Endothelial cell of umbilical vein (primary cell): Measurements from ENCODE around the gene LARP6. TPM values are rescaled to one million over a fixed set of nuclear protein-coding genes. Genes with fewer than 3 reads are reported as not detected.

Experiments
- BruUV-seq: library from RNA; stranded (reverse); fragments of 400-500 nt; replicated peaks from 2 replicates; lab custom pipeline; 2021; lab: Mats Ljungman, UMichigan
- CTCF ChIA-PET: fragments of 300-600, 350-600 bp; sonication (Branson Sonifier 250); formaldehyde crosslinking; loops from one replicate; lab custom pipeline; 2021; ENCODE audit warnings: antibody characterized with exemption, inconsistent platforms; lab: Charles Lee
- POLR2A ChIA-PET: fragments of 300-600, 350-600 bp; sonication (Branson Sonifier 250); formaldehyde crosslinking; loops from one replicate; lab custom pipeline; 2021; ENCODE audit warnings: antibody characterized with exemption, inconsistent platforms; lab: Charles Lee
- DNase-seq: peaks from one replicate; pipeline ENCODE4 v3.0.0-alpha.2; 2011; ENCODE audit warnings: low read depth, low spot score
- FAIRE-seq: peaks from 2 replicates; lab custom pipeline; 2011; peaks lifted over from hg19 to GRCh38; lab: Jason Lieb, UNC
- H2AFZ ChIP-seq: 2 replicates; pipeline ENCODE4 v1.6.0; 2012; ENCODE audit warnings: low read depth, low read length, control low read depth, inconsistent platforms
- H3K27ac ChIP-seq: 2 replicates; pipeline ENCODE4 v1.5.1; 2011; ENCODE audit warnings: low read depth, mild to moderate bottlenecking, control low read depth, low read length, moderate library complexity; ENCODE audit not compliant: insufficient read depth
- H3K27me3 ChIP-seq, 2 experiments: 2 replicates each; pipeline versions ENCODE4 v1.6.0 to v1.6.1; 2011; ENCODE audit warnings: low read length in 2 of 2, mixed read lengths in 1 of 2; ENCODE audit not compliant: control insufficient read depth in 2 of 2, insufficient read depth in 2 of 2
- H3K36me3 ChIP-seq, 2 experiments: 2 replicates in 1 of 2; 3 replicates in 1 of 2; pipeline ENCODE4 v1.5.1; 2011; ENCODE audit warnings: low read length in 2 of 2, mild to moderate bottlenecking in 1 of 2, moderate library complexity in 1 of 2; ENCODE audit not compliant: control insufficient read depth in 2 of 2, insufficient read depth in 2 of 2; ENCODE audit errors: extremely low read depth in 1 of 2
- H3K4me1 ChIP-seq: 3 replicates; pipeline ENCODE4 v1.5.1; 2011; ENCODE audit warnings: mild to moderate bottlenecking, low read length; ENCODE audit not compliant: control insufficient read depth, insufficient read depth; ENCODE audit errors: extremely low read depth
- H3K4me2 ChIP-seq: 2 replicates; pipeline ENCODE4 v1.6.1; 2011; ENCODE audit warnings: low read length, control low read depth, mixed read lengths; ENCODE audit not compliant: insufficient read depth
- H3K4me3 ChIP-seq, 3 experiments: fragments of 200-600 bp in 1 of 3; sonication (generic), shearing (Covaris generic) in 1 of 3; replicated peaks in 1 of 3; 2 replicates each; pipeline ENCODE4 v1.5.1; 2011 to 2016; ENCODE audit warnings: control low read depth in 3 of 3, low read length in 3 of 3, mild to moderate bottlenecking in 2 of 3, inconsistent platforms in 1 of 3, low read depth in 1 of 3, moderate library complexity in 1 of 3; ENCODE audit not compliant: insufficient read depth in 1 of 3
- H3K79me2 ChIP-seq: 2 replicates; pipeline ENCODE4 v1.6.0; 2012; ENCODE audit warnings: low read length, inconsistent platforms; ENCODE audit not compliant: control insufficient read depth, insufficient read depth
- H3K9ac ChIP-seq: replicated peaks from 2 replicates; pipeline ENCODE3; 2011; ENCODE audit warnings: low read length, control low read depth; ENCODE audit not compliant: insufficient read depth; ENCODE audit errors: extremely low read depth
- H3K9me1 ChIP-seq: replicated peaks from 3 replicates; pipeline ENCODE4 v1.6.0; 2011; ENCODE audit warnings: mild to moderate bottlenecking, low read length; ENCODE audit not compliant: control insufficient read depth, insufficient read depth; ENCODE audit errors: extremely low read depth
- H3K9me3 ChIP-seq: replicated peaks from 2 replicates; pipeline ENCODE4 v1.5.1; 2012; ENCODE audit warnings: low read length, inconsistent platforms; ENCODE audit not compliant: control insufficient read depth, insufficient read depth
- H4K20me1 ChIP-seq: replicated peaks from 2 replicates; pipeline ENCODE3; 2011; ENCODE audit warnings: mild to moderate bottlenecking, low read length; ENCODE audit not compliant: control insufficient read depth, insufficient read depth; ENCODE audit errors: extremely low read depth
- EZH2 ChIP-seq: IDR thresholded peaks from 2 replicates; pipeline ENCODE4 v1.6.1; 2012; ENCODE audit warnings: borderline replicate concordance, low read depth, mild to moderate bottlenecking, moderate library complexity, low read length, inconsistent platforms; ENCODE audit not compliant: severe bottlenecking
- FOS ChIP-seq: IDR thresholded peaks from 2 replicates; pipeline ENCODE4 v1.6.1; 2011; ENCODE audit warnings: mild to moderate bottlenecking, low read length, moderate library complexity, borderline replicate concordance; ENCODE audit not compliant: insufficient read depth
- GATA2 ChIP-seq: IDR thresholded peaks from 2 replicates; pipeline ENCODE4 v1.7.0; 2011; ENCODE audit warnings: low read depth, mild to moderate bottlenecking, moderate library complexity, mixed read lengths, low read length; ENCODE audit not compliant: insufficient read length, insufficient read depth
- JUN ChIP-seq: IDR thresholded peaks from 2 replicates; pipeline ENCODE4 v1.6.1; 2011; ENCODE audit warnings: borderline replicate concordance, low read depth; ENCODE audit not compliant: insufficient read length, insufficient read depth
- POLR2A ChIP-seq: IDR thresholded peaks from 2 replicates; pipeline ENCODE4 v1.6.1; 2012; ENCODE audit warnings: low read depth, mild to moderate bottlenecking, control low read depth, low read length
- POLR2AphosphoS5 ChIP-seq: IDR thresholded peaks from 2 replicates; pipeline ENCODE4 v1.6.1; 2012; ENCODE audit warnings: low read depth, mild to moderate bottlenecking, control low read depth, low read length, moderate library complexity; ENCODE audit not compliant: insufficient read depth
- dilution Hi-C: fragments of 300-500 bp; cut with MboI; formaldehyde crosslinking; loops from one replicate; pipeline ENCODE4 v1.15.0; 2019; ENCODE audit warnings: low sequenced_read_pairs; ENCODE audit not compliant: extremely low pct_ligation_motif_present
- intact Hi-C: fragments of 100-400 bp; cut with micrococcal nuclease; formaldehyde crosslinking; loops from one replicate; pipeline ENCODE4 v1.10.0; 2022
- polyA plus RNA-seq, 4 experiments: library from polyadenylated mRNA; depleted of rRNA in 3 of 4; stranded (reverse) in 3 of 4; unstranded in 1 of 4; fragments of >200 nt; gene quantifications; 2 replicates each; pipeline versions ENCODE4 v1.2.1 to v1.2.3, GENCODE V29; 2011 to 2012; ENCODE audit warnings: missing spikeins in 1 of 4
- total RNA-seq: library from RNA; stranded (reverse); gene quantifications from 2 replicates; pipeline ENCODE4 v1.2.3, GENCODE V29; 2021
- TF ChIP-seq, protein P1 (sequence below): IDR thresholded peaks from 2 replicates; pipeline ENCODE4 v1.6.1; 2011; ENCODE audit not compliant: insufficient read depth, insufficient read length
- TF ChIP-seq, protein P2 (sequence below), 2 donors: IDR thresholded peaks; 1 replicate in 1 of 2; 2 replicates in 1 of 2; pipeline ENCODE4 v1.5.1; 2011; ENCODE audit warnings: low read length in 2 of 2, mild to moderate bottlenecking in 2 of 2, moderate library complexity in 2 of 2, control low read depth in 1 of 2, inconsistent platforms in 1 of 2, low read depth in 1 of 2; ENCODE audit not compliant: insufficient read depth in 1 of 2; ENCODE audit errors: extremely low read depth in 1 of 2

Gene LARP6
- total and polyA plus RNA-seq, 2 donors (not counting 3 experiments of a cell fraction or from before 2014, with no cell fraction given): 16.9 to 56.2 TPM

- no peak overlapping the region for H3K4me3 ChIP-seq
- DNase-seq (peak; percentile 83), FAIRE-seq (peak; percentile 90)
- no peaks in the 10 kb centered on the region for H3K9me1 ChIP-seq
- BruUV-seq: no TSS peak
- TF ChIP-seq EZH2: no peak
- peak; percentile 91 for TF ChIP-seq POLR2AphosphoS5
- TF ChIP-seq, protein P1, sequence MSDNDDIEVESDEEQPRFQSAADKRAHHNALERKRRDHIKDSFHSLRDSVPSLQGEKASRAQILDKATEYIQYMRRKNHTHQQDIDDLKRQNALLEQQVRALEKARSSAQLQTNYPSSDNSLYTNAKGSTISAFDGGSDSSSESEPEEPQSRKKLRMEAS: no peak
- TF ChIP-seq FOS: peak; percentile 98
- TF ChIP-seq GATA2: peak; percentile 52
- TF ChIP-seq POLR2A: peak; percentile 39
- TF ChIP-seq, protein P2, sequence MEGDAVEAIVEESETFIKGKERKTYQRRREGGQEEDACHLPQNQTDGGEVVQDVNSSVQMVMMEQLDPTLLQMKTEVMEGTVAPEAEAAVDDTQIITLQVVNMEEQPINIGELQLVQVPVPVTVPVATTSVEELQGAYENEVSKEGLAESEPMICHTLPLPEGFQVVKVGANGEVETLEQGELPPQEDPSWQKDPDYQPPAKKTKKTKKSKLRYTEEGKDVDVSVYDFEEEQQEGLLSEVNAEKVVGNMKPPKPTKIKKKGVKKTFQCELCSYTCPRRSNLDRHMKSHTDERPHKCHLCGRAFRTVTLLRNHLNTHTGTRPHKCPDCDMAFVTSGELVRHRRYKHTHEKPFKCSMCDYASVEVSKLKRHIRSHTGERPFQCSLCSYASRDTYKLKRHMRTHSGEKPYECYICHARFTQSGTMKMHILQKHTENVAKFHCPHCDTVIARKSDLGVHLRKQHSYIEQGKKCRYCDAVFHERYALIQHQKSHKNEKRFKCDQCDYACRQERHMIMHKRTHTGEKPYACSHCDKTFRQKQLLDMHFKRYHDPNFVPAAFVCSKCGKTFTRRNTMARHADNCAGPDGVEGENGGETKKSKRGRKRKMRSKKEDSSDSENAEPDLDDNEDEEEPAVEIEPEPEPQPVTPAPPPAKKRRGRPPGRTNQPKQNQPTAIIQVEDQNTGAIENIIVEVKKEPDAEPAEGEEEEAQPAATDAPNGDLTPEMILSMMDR (IDR thresholded peaks at IDR 0.05; ENCODE audit: extremely low read depth in 1 of 2, insufficient read depth in 1 of 2, low read depth in 1 of 2, low read length in 2 of 2): no peak
- TF ChIP-seq JUN: peak; percentile 66
- H4K20me1 ChIP-seq: no peaks in the 10 kb centered on the region
- H3K9me3 ChIP-seq: no peaks in the 10 kb centered on the region
- H3K4me1 ChIP-seq: peaks cover 44% of the 10 kb centered on the region
- H3K79me2 ChIP-seq: no peaks in the 10 kb centered on the region
- peak overlapping the region; percentile 64 for H2AFZ ChIP-seq
- peak overlapping the region; percentile 34 for H3K4me2 ChIP-seq
- H3K27ac ChIP-seq: peak overlapping the region; percentile 97
- no peaks in the 10 kb centered on the region for H3K27me3 ChIP-seq
- ChIA-PET CTCF (interaction anchor here (0.6 to 2.9 kb wide), 4 partner anchors 16 to 105 kb away, joined by 4 to 18 read pairs (median 5); no protein-coding TSS in a partner anchor), POLR2A (no interaction called here)
- no peaks in the 10 kb centered on the region for H3K36me3 ChIP-seq
- dilution Hi-C loops: no loop called here
- intact Hi-C loops: loop anchor here (1.0 to 10.0 kb wide), 3 partner anchors 17 to 700 kb away; partner anchors contain the start of genes TLE3 and UACA
- peak overlapping the region; percentile 59 for H3K9ac ChIP-seq
These were observed 58.7 kb downstream of the LARP6 start for GRCh38 chr15:70795311-70795665.
